ENCODE measurements around the gene CREB5.
A peak's percentile ranks its signal among the peaks of the same experiment; 100 is the strongest.

The CREB5 gene

DNA sequence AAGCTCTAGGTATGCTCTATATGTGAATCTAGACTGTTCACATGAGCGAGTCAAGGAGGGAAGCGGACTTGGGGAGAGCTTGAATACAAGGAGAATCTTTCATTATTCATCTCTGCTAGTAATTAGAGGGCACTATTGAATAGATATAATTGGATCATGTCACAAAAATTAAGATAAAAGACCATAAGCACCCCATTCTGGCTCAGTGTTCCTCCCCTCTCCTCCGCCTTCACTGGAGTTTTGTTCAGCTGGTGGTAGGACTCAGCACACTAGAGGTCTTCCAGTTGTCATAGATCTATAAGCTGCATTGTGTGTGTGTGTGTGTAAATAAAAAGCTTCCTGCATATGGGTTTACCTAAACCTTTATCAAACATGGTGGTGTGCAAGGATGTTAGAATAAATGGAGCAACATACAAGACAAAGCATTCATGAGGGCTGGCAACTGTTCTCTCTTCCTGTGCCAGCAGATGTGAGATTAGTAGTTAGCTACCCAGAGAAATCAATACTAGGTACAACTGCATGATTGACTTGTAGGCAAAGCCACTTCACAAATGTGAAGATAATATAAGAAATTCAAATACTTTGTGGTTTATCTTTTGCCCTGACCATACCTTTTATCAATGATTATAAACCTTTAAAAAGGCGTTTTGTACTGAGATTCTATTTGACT, 142.6 kb downstream of the CREB5 start:
- no peak for DNase-seq

- no peak for DNase-seq
Observed at GRCh38 chr7:28556025-28556424, 143.7 kb downstream of the CREB5 start.

- DNase-seq: no peak
Observed at GRCh38 chr7:28556671-28557070, 144.4 kb downstream of the CREB5 start.

GRCh38 chr7:28558236-28558635, 145.9 kb downstream of the CREB5 start:
- DNase-seq: peak; percentile 68

GRCh38 chr7:28560767-28561166, 148.4 kb downstream of the CREB5 start:
- no peak for DNase-seq

- DNase-seq: no peak
Observed at GRCh38 chr7:28564033-28564432, 151.7 kb downstream of the CREB5 start.

GRCh38 chr7:28564755-28565374, 152.5 kb downstream of the CREB5 start:
- DNase-seq: no peak

DNA sequence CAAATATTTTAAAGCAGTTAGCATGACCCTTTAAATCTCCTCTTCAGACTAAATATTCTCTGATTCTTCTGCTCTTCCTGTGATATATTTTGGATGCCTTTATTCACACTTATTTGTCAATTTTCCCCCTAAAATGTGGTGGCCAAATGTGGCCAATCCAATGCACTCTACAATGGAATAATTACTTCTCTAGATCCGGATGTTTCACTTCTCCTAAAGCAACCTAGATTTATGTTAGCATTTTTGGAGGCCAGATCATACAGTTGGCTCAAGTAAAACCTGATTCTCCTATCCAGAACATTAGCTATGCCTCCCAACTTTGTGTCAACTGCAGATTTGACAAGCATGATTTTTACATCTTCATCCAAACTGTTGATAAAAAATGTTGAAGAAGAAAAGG, 153.7 kb downstream of the CREB5 start:
- DNase-seq: no peak

DNA sequence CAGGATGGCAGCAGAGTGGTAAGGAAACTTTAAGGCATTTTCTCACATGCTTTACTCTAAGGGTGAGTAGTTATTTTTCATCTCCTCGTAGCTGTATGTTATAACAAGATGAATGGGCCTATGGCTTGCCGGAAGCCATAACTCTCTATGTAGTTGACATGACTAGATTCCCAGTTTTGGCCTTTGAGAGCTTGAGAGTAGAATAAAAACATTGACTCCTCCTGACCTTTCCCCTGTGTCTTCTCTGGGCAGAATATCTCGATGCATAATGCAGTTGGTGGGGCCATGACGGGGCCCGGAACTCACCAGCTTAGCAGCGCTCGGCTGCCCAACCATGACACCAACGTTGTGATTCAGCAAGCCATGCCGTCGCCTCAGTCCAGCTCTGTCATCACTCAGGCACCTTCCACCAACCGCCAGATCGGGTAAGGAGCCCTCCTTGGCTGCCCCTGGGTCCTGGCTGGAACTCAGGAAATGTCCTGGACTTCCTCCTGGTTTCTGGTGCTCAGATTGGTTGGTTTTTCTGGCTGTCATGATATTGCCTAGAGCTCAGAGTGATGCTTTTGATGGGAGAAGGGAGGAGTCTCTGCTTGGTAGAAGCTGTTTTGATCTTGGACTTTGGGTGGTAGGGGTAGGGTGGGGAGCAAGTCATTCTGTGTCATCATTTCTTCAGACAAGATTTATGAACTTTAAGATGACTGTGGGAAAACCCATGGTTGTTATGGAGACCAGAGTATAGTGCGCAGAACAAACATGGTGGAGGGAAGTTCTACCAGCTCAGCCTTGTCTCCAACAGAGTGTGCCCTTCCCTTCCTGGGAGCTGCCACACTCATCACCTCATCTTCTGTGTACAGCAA, 158.0 kb downstream of the CREB5 start:
- DNase-seq: no peak

- no peak for DNase-seq
Observed at GRCh38 chr7:28570970-28571288, 158.6 kb downstream of the CREB5 start.

GRCh38 chr7:28571405-28571804, 159.1 kb downstream of the CREB5 start:
- no peak for DNase-seq

DNA sequence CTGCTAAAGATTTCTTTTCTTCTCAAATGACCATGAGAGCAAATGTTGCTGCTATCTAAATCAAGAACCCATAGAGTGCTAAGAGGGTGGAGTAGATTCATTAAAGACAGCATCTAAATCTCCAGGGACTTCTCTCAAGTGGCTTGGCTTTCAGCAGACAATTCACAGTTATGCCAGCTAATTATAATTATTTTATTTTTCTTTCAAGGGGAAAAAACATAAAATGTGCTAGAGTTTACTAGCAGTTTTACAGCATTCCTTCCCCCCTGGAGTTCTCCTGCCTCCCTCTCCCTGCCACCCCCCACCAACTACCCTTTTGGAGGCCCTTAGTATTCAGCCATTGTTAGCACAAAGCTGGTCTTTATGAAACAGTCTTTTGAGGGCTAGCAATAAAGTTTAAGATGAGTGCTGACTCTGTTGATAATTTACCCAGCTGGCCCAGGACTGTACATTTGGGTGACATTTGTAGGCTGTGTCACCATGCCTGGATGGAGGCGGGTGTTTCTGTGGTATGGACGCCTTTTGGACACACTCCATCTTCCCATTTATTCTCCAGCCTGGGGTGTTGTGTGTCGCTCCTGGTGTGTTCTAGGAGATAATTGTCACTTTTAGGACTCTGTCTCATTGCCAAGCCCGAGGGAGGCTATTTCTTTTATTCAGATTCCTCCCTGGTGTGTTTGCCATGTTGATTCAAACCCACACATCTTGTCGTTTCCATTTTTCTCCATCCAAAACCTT, 160.2 kb downstream of the CREB5 start:
- DNase-seq: no peak

DNA sequence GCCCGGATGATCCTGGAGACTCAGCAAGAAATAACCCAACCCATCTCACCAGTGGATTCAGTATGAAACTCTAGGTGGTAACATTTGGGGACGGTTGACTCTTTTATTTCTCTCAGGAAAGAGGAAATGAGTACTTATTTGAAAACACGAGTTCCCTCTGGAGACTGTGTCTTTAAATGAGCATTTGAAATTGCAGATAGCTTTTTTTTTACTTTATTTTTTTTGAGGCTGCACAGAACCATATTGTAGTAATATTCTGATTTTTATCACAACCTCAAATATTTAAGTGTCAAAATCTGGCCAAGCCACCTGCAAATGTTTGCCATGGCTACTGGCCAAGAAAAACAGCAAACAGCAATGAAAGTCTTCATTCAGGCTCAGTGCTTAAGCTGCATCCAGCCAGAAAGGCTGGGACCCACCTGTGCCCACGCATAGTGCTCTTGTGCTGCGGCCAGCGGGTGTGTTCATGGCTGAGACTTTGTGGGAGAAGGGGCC, 160.8 kb downstream of the CREB5 start:
- DNase-seq: no peak

- DNase-seq: peak; percentile 2
Observed at GRCh38 chr7:28573651-28574301, 161.5 kb downstream of the CREB5 start.

DNA sequence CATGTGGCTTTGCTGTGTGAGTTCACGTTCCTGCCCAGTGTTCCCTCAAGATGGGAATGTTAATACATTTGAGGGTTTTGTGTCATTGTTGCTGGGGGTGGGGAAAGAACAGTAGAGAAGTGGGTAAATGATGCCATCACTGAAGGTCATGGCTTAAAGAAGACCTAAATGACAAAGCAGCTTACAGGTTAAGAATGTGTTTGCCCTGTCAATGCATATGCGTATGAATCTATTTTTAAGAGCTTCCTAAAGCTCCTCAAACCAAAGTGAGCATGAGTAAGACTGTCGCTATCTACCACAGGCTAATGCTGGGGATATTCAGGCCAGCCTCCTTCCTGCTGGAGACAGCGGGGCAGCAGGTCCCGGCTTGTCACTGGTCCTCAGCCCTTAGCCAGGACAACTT, 162.9 kb downstream of the CREB5 start:
- DNase-seq: no peak

GRCh38 chr7:28576656-28577055, 164.3 kb downstream of the CREB5 start:
- no peak for DNase-seq

- no peak for DNase-seq
Observed at GRCh38 chr7:28579571-28579970, 167.3 kb downstream of the CREB5 start.

DNA sequence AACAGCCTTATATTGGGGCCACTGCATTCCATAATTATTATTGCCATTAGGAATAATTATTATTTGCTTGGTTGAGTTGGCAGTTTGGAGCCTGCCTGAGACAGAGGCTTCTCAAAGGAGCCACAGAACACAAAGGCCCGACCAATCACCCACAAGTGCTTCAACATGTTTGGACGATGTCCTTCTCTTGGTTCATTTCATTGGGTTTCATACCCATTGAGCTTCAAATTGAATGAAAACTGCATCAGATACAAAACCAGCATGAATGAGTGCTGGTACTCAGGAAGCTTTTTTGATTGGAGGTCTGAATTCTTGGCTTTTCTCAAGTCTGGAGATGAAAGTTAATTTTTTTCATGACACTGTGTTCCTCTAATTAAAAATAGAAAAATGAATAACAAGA, 168.3 kb downstream of the CREB5 start:
- no peak for DNase-seq

DNA sequence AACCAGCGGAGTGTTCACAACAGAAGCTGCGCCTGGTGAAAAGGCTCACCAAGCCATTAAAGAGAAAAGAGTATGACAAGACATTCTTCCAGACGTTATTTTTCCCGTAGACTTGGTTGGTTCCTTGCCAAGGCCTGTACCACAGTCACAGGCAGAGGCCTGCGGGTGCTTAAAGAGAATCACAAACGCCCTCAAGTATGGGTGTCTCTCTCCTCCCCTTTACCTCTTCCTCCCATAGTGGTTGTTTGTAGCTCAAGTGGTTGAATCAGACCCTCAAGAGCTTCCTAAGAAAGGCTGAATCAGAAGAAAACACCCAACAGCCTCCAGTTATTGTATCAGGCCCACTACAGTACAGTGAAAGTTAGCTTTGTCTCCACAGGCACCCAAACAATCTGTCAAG, 169.0 kb downstream of the CREB5 start:
- DNase-seq: no peak

GRCh38 chr7:28582226-28582625, 169.9 kb downstream of the CREB5 start:
- no peak for DNase-seq

DNA sequence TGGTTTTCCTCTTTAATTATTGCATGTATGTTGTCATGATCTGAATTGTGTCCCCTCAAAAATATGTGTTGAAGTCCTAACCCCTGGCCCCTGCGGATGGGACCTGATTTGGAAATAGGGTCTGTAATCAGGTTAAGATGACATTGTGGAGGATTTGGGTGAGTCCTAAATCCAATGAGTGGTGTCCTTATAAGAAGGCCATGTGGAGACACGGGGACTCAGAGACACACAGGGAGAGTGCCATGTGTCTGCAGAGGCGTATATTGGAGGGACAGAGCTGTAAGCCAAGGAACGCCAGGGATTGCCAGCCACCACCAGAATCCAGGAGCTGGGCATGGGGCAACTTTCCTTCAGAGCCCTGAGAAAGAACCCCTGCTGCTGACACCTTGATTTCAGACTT, 171.9 kb downstream of the CREB5 start:
- DNase-seq: no peak

GRCh38 chr7:28586736-28587135, 174.4 kb downstream of the CREB5 start:
- no peak for DNase-seq

- no peak for DNase-seq
Observed at GRCh38 chr7:28587211-28587610, 174.9 kb downstream of the CREB5 start.
